Measurements from ENCODE around the gene PLSCR3. TPM values are rescaled to one million over a fixed set of nuclear protein-coding genes. Genes with fewer than 3 reads are reported as not detected.
A peak's percentile ranks its signal among the peaks of the same experiment; 100 is the strongest.

Gene PLSCR3
- polyA plus RNA-seq, 1 experiment = 76.1 TPM

DNA sequence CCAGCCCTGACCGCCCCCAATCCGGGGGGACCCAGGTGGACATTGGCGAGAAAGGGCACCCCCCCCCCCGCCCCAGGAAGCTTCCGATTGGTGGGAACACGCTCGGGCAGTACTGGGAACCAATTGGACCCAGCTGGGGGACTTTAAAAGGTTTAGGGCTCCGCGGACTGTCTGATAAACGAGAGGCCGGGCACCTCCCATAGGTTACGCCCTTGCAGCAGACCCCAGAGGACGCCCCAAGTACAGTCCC, 9.3 kb upstream of the PLSCR3 start:
- ChIA-PET POLR2A (interaction anchor here (0.6 to 1.1 kb wide), 13 partner anchors 9 to 172 kb away, joined by 3 to 11 read pairs (median 6); partner anchors contain the start of genes NEURL4, PLSCR3 and POLR2A), CTCF (interaction anchor here (0.6 to 4.6 kb wide), 6 partner anchors 15 to 157 kb away, joined by 3 to 22 read pairs (median 6); partner anchors contain the start of genes SENP3 and TMEM95)

DNA sequence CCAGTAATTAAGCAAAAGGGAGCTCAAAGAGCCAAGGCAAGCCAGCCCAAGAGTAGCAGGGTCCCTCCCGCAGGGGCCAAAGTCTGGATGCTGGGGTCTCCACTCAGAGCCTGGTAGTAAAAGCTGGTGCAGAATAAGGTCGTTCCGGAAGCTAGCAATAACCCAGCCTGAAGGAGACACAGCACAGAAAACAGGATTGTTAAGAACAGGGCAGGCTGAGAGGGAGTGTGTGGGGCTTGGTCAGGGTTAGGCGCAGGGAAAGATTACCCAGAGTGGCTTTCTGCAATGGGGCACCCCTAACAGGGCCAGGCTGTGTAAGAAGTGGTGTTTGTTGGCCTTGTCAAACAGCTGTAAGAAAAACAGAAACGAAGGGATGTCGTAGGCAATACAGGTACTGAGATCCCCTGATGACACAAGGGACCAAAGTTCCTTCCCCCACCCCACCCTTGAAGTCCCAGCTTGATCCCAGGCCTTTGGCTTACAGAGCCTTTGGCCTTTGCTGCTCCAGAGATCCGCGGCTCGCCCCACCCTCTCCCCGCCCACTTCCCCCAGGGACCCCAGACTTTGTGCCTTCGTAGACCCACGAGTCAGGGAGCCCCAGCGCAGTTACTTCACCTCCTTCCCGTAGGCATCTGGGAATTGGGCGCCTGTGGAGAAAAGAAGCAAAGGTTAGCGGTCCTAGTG, 8.9 kb upstream of the PLSCR3 start:
- ChIA-PET POLR2A (interaction anchor here (0.6 to 1.1 kb wide), 5 partner anchors 48 to 173 kb away, joined by 3 to 11 read pairs (median 6); partner anchors contain the start of gene NEURL4), CTCF (interaction anchor here (0.9 to 4.6 kb wide), 5 partner anchors 14 to 158 kb away, joined by 3 to 22 read pairs (median 6); partner anchors contain the start of genes SENP3 and TMEM95)
- TF ChIP-seq, protein P1, sequence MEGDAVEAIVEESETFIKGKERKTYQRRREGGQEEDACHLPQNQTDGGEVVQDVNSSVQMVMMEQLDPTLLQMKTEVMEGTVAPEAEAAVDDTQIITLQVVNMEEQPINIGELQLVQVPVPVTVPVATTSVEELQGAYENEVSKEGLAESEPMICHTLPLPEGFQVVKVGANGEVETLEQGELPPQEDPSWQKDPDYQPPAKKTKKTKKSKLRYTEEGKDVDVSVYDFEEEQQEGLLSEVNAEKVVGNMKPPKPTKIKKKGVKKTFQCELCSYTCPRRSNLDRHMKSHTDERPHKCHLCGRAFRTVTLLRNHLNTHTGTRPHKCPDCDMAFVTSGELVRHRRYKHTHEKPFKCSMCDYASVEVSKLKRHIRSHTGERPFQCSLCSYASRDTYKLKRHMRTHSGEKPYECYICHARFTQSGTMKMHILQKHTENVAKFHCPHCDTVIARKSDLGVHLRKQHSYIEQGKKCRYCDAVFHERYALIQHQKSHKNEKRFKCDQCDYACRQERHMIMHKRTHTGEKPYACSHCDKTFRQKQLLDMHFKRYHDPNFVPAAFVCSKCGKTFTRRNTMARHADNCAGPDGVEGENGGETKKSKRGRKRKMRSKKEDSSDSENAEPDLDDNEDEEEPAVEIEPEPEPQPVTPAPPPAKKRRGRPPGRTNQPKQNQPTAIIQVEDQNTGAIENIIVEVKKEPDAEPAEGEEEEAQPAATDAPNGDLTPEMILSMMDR (IDR thresholded peaks at IDR 0.05; ENCODE audit: insufficient read depth, low read depth, low read length) = no peak
- no peak for DNase-seq (ENCODE audit: low read depth)
- H3K36me3 ChIP-seq (ENCODE audit: control insufficient read depth, insufficient read depth, low read length) = no peaks in the 10 kb centered on the region
- H3K4me3 ChIP-seq (ENCODE audit: low read depth, low read length) = peak overlapping the region; percentile 59
- H3K27me3 ChIP-seq (ENCODE audit: control insufficient read depth, insufficient read depth, low read length) = no peaks in the 10 kb centered on the region

More for the DNA sequence above, 9.3 kb upstream of the PLSCR3 start:
- H3K27me3 ChIP-seq (ENCODE audit: control insufficient read depth, insufficient read depth, low read length) = no peaks in the 10 kb centered on the region
- TF ChIP-seq, protein P1 (IDR thresholded peaks at IDR 0.05; ENCODE audit: insufficient read depth, low read depth, low read length) = no peak
- no peak for DNase-seq (ENCODE audit: low read depth)
- 0 out of 2 replicates have a peak, but pooled peaks cover 1% of the 10 kb centered on the region for H3K36me3 ChIP-seq (ENCODE audit: control insufficient read depth, insufficient read depth, low read length)
- peak overlapping the region; percentile 59 for H3K4me3 ChIP-seq (ENCODE audit: low read depth, low read length)

DNA sequence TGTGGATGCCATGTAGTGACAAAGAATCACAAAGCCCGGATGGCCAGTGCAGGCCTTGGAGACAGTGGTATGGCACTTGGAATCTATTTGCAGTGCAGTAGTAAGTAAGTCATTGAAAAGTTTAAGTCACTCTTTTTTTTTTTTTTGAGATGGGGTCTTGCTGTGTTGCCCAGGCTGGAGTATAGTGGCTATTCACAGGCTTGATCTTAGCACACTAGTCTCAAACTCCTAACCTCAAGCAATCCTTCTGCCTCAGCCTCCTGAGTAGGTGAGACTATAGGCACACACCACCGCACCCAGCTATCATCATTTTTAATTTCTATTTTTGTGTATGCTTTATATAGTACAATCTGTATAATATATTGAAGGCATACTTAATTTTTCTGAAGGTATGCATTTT, 4.3 kb upstream of the PLSCR3 start:
- TF ChIP-seq, protein P1 (IDR thresholded peaks at IDR 0.05; ENCODE audit: insufficient read depth, low read depth, low read length) = no peak
- Histone ChIP-seq H3K36me3 (ENCODE audit: control insufficient read depth, insufficient read depth, low read length) (no peaks in the 10 kb centered on the region), H3K27me3 (ENCODE audit: control insufficient read depth, insufficient read depth, low read length) (no peaks in the 10 kb centered on the region), H3K4me3 (ENCODE audit: low read depth, low read length) (no peak overlapping the region)
- ChIA-PET CTCF (interaction anchor here (0.6 to 1.8 kb wide), 3 partner anchors 115 to 191 kb away, joined by 3 to 6 read pairs (median 4); no protein-coding TSS in a partner anchor), POLR2A (interaction anchor here (0.6 kb wide), 1 partner anchor 77 kb away, joined by 3 read pairs; no protein-coding TSS in a partner anchor)
- DNase-seq (ENCODE audit: low read depth) = no peak

DNA sequence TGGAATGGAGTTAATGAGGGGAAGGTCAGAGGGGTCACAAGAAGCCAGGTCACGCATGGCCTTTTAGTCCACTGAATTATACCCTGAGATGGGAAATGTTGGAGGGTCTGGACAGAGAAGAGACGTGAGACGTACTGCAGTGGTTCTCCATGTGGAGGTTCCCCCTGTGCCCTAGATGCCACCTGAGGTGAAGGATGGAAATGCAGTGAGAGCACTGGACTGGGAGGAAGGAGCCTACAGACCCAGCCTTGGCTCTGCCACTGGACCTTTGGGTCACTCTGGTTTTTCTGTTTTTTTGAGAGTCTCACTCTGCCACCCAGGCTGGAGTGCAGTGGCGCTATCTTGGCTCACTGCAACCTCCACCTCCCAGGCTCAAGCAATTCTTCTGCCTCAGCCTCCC, 1.8 kb upstream of the PLSCR3 start:
- H3K36me3 ChIP-seq (ENCODE audit: control insufficient read depth, insufficient read depth, low read length) = peaks cover 1% of the 10 kb centered on the region; the same call in 1 of the 2 replicates
- POLR2A ChIA-PET = no interaction called here
- TF ChIP-seq, protein P1 (IDR thresholded peaks at IDR 0.05; ENCODE audit: insufficient read depth, low read depth, low read length) = no peak
- CTCF ChIA-PET = no interaction called here
- no peak for DNase-seq (ENCODE audit: low read depth)
- no peaks in the 10 kb centered on the region for H3K27me3 ChIP-seq (ENCODE audit: control insufficient read depth, insufficient read depth, low read length)
- H3K4me3 ChIP-seq (ENCODE audit: low read depth, low read length) = no peak overlapping the region

DNA sequence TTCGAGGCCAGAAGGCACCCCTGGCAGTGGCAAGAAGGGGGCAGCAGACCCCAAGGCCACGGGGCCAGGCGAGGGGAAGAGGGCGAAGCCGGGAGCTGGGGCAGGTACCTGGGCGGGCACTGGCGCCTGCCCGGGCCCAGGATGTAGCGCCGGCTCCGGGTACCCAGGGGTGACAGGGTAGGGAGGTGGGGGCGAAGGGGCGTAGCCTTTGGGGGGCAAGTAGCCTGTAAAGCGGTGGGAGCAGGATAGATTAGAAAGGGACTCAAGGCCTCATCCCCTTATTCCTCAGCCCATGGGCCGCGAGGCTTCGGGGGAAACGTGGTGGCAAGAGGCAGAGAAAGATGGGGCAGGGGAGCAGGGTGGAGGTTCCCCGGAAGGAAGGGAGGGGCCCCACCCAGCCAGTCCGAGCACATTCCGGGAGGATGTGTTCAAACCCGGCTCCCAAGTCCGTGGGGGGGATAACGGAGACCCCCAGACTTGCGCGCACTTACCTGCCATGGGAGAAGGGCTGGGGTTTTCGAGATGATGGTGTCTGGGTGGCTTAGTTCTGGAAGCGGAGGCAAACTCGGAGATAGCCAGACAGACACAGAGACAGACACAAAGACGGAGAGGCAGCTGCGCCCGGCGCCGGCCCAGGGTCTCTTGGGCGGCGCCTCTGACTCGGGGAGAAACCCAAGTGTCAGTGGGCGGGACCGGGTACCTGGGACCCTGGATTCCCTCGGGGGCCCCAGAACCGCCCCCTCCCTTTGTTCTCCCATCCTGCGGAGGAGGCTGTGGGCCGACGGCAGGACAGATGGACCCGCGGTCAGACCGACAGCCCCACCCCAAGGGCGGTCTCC, 493 bp downstream of the PLSCR3 start:
- Histone ChIP-seq H3K36me3 (ENCODE audit: control insufficient read depth, insufficient read depth, low read length) (peaks cover 13% of the 10 kb centered on the region), H3K4me3 (ENCODE audit: low read depth, low read length) (peak overlapping the region; percentile 89), H3K27me3 (ENCODE audit: control insufficient read depth, insufficient read depth, low read length) (no peaks in the 10 kb centered on the region)
- TF ChIP-seq, protein P1 (IDR thresholded peaks at IDR 0.05; ENCODE audit: insufficient read depth, low read depth, low read length) = peak; percentile 35
- POLR2A ChIA-PET = interaction anchor here (0.6 kb wide), 1 partner anchor 10 kb away, joined by 3 read pairs; the partner anchor contains the start of gene TMEM256
- CTCF ChIA-PET = interaction anchor here (1.4 kb wide), 1 partner anchor 38 kb away, joined by 7 read pairs; no protein-coding TSS in a partner anchor
- no peak for DNase-seq (ENCODE audit: low read depth)

Data from BJ (cell line).